ENCODE data around the gene PLXNA4.

Gene PLXNA4

DNA sequence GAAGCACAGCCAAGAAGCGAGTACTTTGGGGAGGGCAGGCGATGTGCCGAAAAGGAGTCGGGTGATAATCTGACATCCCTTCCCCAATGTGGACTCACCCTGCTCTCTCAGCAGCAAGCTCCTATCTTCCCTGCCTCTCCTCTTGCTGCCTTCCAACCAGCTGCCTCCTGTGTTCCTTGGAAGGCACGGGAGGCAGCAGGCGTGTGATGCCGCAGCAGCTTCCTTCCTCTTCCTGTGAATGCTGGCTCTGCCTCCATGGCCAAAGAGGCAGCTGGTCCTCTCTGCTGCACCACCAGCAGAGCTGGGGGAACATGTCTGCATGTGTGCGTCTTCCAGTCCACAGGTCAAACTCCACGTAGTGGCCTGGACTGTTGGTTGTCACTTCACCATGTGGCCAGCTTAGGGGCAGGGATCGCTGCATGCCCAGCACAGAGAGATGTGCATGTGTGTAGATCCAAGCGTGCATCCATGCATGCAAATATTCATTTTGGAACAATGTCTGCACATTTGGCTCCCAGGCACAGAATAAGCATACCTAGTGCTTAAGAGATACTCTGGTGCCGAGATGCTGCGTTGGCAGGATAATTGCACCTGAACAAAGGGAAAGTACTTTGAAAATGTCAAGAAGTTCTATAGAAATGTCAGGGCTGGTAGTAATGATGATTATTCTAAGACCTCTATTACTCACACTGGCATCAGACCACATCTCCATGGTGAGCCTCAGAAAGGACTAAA is 499.8 kb downstream of the PLXNA4 start:
- DNase-seq, result no peak

DNA sequence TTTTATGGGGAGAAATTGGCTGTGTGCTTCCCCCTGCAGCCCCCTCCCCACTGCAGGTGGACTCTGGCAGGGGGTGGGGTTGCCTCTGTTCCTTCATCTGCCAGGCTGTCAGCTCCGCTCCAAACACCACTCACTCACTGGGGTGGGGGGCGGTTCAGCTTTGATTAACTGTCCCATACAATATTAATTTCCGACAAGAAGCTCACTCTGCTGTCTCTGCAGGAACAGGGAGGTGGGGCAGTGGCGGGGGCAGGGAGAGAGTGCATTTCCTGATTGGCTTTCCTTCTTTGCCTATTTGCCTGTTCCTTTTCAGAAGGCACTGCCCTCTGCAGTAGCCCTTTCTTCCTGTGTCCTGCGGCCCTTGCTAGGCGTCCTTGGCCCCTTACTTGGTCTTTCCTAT is 500.8 kb downstream of the PLXNA4 start:
- DNase-seq, result no peak

GRCh38 chr7:132073920-132074589 is 502.2 kb downstream of the PLXNA4 start:
- DNase-seq, result no peak

All from bone marrow (tissue), 2 donors.